ENCODE data around the gene PBX2. TPM values are rescaled to one million over a fixed set of nuclear protein-coding genes. Genes with fewer than 3 reads are reported as not detected.

PBX2 gene
- polyA plus RNA-seq, 3 donors, result 1.9 to 201 (median 4.0) TPM

GRCh38 chr6:32140420-32141046 is 49.5 kb downstream of the PBX2 start:
- TF ChIP-seq, protein P1, sequence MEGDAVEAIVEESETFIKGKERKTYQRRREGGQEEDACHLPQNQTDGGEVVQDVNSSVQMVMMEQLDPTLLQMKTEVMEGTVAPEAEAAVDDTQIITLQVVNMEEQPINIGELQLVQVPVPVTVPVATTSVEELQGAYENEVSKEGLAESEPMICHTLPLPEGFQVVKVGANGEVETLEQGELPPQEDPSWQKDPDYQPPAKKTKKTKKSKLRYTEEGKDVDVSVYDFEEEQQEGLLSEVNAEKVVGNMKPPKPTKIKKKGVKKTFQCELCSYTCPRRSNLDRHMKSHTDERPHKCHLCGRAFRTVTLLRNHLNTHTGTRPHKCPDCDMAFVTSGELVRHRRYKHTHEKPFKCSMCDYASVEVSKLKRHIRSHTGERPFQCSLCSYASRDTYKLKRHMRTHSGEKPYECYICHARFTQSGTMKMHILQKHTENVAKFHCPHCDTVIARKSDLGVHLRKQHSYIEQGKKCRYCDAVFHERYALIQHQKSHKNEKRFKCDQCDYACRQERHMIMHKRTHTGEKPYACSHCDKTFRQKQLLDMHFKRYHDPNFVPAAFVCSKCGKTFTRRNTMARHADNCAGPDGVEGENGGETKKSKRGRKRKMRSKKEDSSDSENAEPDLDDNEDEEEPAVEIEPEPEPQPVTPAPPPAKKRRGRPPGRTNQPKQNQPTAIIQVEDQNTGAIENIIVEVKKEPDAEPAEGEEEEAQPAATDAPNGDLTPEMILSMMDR (IDR thresholded peaks at IDR 0.05), result no peak
- no peak overlapping the region for H3K4me2 ChIP-seq (replicated peaks; ENCODE audit: extremely low read depth, low read length, poor library complexity, severe bottlenecking)
- no peaks in the 10 kb centered on the region for H3K36me3 ChIP-seq (replicated peaks in 1 of 2; ENCODE audit: control insufficient read depth in 1 of 2, insufficient read depth in 2 of 2, low read length in 2 of 2)
- H4K20me1 ChIP-seq (ENCODE audit: insufficient read depth, low read length), result no peaks in the 10 kb centered on the region
- H3K4me3 Mint-ChIP-seq, result no peak overlapping the region
- peaks cover 0 to 3% of the 10 kb centered on the region in 2 donors for H3K27me3 ChIP-seq (ENCODE audit: control insufficient read depth in 2 of 2, insufficient read depth in 2 of 2, low read length in 2 of 2)
- H3K36me3 Mint-ChIP-seq, result no peaks in the 10 kb centered on the region
- H3K4me3 ChIP-seq (replicated peaks in 1 of 3; ENCODE audit: low read depth in 2 of 3, low read length in 3 of 3), result no peak overlapping the region
- H3K27ac ChIP-seq (ENCODE audit: low read depth in 1 of 2, low read length in 2 of 2), result no peak overlapping the region
- no peaks in the 10 kb centered on the region for H3K79me2 ChIP-seq (ENCODE audit: insufficient read depth, low read length)
- H3K4me1 Mint-ChIP-seq, result peaks cover 5% of the 10 kb centered on the region
- intact Hi-C loops (cut with micrococcal nuclease), result no loop called here
- no peak overlapping the region for H3K27ac Mint-ChIP-seq
- H3K4me1 ChIP-seq (ENCODE audit: control insufficient read depth in 1 of 2, insufficient read depth in 2 of 2, low read length in 2 of 2), result no peaks in the 10 kb centered on the region
- DNase-seq, result no peak
- H3K9me3 Mint-ChIP-seq, result no peaks in the 10 kb centered on the region
- H3K9ac ChIP-seq (ENCODE audit: insufficient read depth, low read length, poor library complexity, severe bottlenecking), result no peak overlapping the region
- H2AFZ ChIP-seq (ENCODE audit: insufficient read depth, low read depth, low read length, poor library complexity, severe bottlenecking), result no peak overlapping the region
- H3K9me3 ChIP-seq (replicated peaks in 1 of 2; ENCODE audit: control insufficient read depth in 1 of 2, insufficient read depth in 1 of 2, low read length in 2 of 2), result no peaks in the 10 kb centered on the region
- 100% methylated on average over 2 of the region's 5 CpGs for WGBS (ENCODE audit: insufficient coverage)
- H3K27me3 Mint-ChIP-seq (ENCODE audit: low read depth in 3 of 3), result peaks cover 4 to 7% (median 4%) of the 10 kb centered on the region in 3 donors

DNA sequence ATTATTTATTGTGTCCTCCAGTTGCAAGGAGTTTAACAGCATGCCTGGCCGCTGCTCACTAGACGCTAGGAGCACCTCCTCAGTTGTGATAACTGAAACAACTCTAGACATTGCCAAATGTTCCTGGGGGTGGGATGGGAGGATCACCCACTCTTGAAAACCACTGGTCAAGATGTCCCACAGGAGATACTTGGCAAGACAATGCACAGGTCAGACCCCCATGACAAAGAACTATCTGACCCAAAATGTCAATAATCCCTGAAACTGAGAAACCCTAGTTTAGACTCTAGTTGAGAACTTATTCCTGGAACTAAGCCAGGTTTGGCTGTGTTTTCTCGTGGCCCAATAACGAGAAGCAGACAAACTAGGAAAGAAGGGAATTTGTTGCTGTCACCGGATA is 50.4 kb downstream of the PBX2 start:
- no peaks in the 10 kb centered on the region for H3K36me3 Mint-ChIP-seq
- peaks cover 8 to 14% (median 9%) of the 10 kb centered on the region in 3 donors for H3K27me3 Mint-ChIP-seq (ENCODE audit: low read depth in 3 of 3)
- no peaks in the 10 kb centered on the region for H3K79me2 ChIP-seq (ENCODE audit: insufficient read depth, low read length)
- no peaks in the 10 kb centered on the region for H3K4me1 ChIP-seq (ENCODE audit: control insufficient read depth in 1 of 2, insufficient read depth in 2 of 2, low read length in 2 of 2)
- H3K9me3 Mint-ChIP-seq, result no peaks in the 10 kb centered on the region
- TF ChIP-seq, protein P1 (IDR thresholded peaks at IDR 0.05), result no peak
- H3K9ac ChIP-seq (ENCODE audit: insufficient read depth, low read length, poor library complexity, severe bottlenecking), result no peak overlapping the region
- WGBS (ENCODE audit: insufficient coverage), result 80% methylated on average over 3 of the region's 5 CpGs
- no peak overlapping the region for H3K4me3 ChIP-seq (replicated peaks in 1 of 3; ENCODE audit: low read depth in 2 of 3, low read length in 3 of 3)
- H3K27me3 ChIP-seq (ENCODE audit: control insufficient read depth in 2 of 2, insufficient read depth in 2 of 2, low read length in 2 of 2), result peaks cover 0 to 3% of the 10 kb centered on the region in 2 donors
- no peak for DNase-seq
- intact Hi-C loops (cut with micrococcal nuclease), result no loop called here
- no peaks in the 10 kb centered on the region for H3K9me3 ChIP-seq (replicated peaks in 1 of 2; ENCODE audit: control insufficient read depth in 1 of 2, insufficient read depth in 1 of 2, low read length in 2 of 2)
- no peaks in the 10 kb centered on the region for H3K36me3 ChIP-seq (replicated peaks in 1 of 2; ENCODE audit: control insufficient read depth in 1 of 2, insufficient read depth in 2 of 2, low read length in 2 of 2)
- no peak overlapping the region for H2AFZ ChIP-seq (ENCODE audit: insufficient read depth, low read depth, low read length, poor library complexity, severe bottlenecking)
- no peak overlapping the region for H3K4me2 ChIP-seq (replicated peaks; ENCODE audit: extremely low read depth, low read length, poor library complexity, severe bottlenecking)
- peaks cover 5% of the 10 kb centered on the region for H3K4me1 Mint-ChIP-seq
- H3K4me3 Mint-ChIP-seq, result no peak overlapping the region
- no peaks in the 10 kb centered on the region for H4K20me1 ChIP-seq (ENCODE audit: insufficient read depth, low read length)
- H3K27ac ChIP-seq (ENCODE audit: low read depth in 1 of 2, low read length in 2 of 2), result no peak overlapping the region
- H3K27ac Mint-ChIP-seq, result no peak overlapping the region
